ENCODE data around the gene SLC26A11. TPM values are rescaled to one million over a fixed set of nuclear protein-coding genes. Genes with fewer than 3 reads are reported as not detected.

The SLC26A11 gene
- total and polyA plus RNA-seq, 2 of the 13 experiments (the other 11 are each of a cell fraction or from before 2014, with no cell fraction given), result 8.7 to 13.2 TPM

- TF ChIP-seq HOXD1 (CRISPR knock-in tag; IDR thresholded peaks at IDR 0.05) (peak; percentile 33; the same call in 1 of the 2 replicates), ZNF432 (CRISPR knock-in tag; IDR thresholded peaks at IDR 0.05; ENCODE audit: borderline replicate concordance) (no peak), BHLHE40 (IDR thresholded peaks at IDR 0.05; ENCODE audit: low read length) (no peak), POLR2G (IDR thresholded peaks at IDR 0.05; ENCODE audit: low read depth, low read length) (no peak), MTA3 (CRISPR knock-in tag; IDR thresholded peaks at IDR 0.05) (no peak), PHF20 (CRISPR knock-in tag; IDR thresholded peaks at IDR 0.05) (no peak), ZNF878 (CRISPR knock-in tag; IDR thresholded peaks at IDR 0.05) (no peak), ZNF484 (CRISPR knock-in tag; IDR thresholded peaks at IDR 0.05; ENCODE audit: borderline replicate concordance, low read depth) (no peak), KDM2A (CRISPR knock-in tag; IDR thresholded peaks at IDR 0.05; ENCODE audit: borderline replicate concordance, low read depth) (peak; percentile 47; the same call in 1 of the 2 replicates), NR2F6 (IDR thresholded peaks at IDR 0.05) (peak; percentile 72; the same call in 1 of the 2 replicates), NR2F6 (CRISPR knock-in tag; IDR thresholded peaks at IDR 0.05) (peak; percentile 88), KLF9 (CRISPR knock-in tag; IDR thresholded peaks at IDR 0.05; ENCODE audit: low read depth) (no peak), RORA (CRISPR knock-in tag; IDR thresholded peaks at IDR 0.05) (no peak), CCDC6 (CRISPR knock-in tag; IDR thresholded peaks at IDR 0.05) (no peak), KLF6 (CRISPR knock-in tag; IDR thresholded peaks at IDR 0.05) (no peak), ZNF800 (CRISPR knock-in tag; IDR thresholded peaks at IDR 0.05) (no peak), CREB1 (IDR thresholded peaks at IDR 0.05) (no peak), CREB1 (CRISPR knock-in tag; IDR thresholded peaks at IDR 0.05) (no peak), MEIS1 (CRISPR knock-in tag; IDR thresholded peaks at IDR 0.05; ENCODE audit: borderline replicate concordance) (0 out of 2 replicates have a peak, but pooled peaks have one; percentile 48), EHMT2 (IDR thresholded peaks at IDR 0.05; ENCODE audit: borderline replicate concordance, low read depth, low read length) (no peak), ATF2 (CRISPR knock-in tag; IDR thresholded peaks at IDR 0.05) (no peak), NONO (IDR thresholded peaks at IDR 0.05) (no peak), NONO (CRISPR knock-in tag; conservative IDR thresholded peaks at IDR 0.05) (peak; percentile 50; the same call in 1 of the 2 replicates), ZNF709 (CRISPR knock-in tag; IDR thresholded peaks at IDR 0.05) (no peak; the same call in 1 of the 2 replicates), POLR2AphosphoS5 (IDR thresholded peaks at IDR 0.05; ENCODE audit: low read depth, low read length) (no peak), ZBTB10 (CRISPR knock-in tag; IDR thresholded peaks at IDR 0.05; ENCODE audit: borderline replicate concordance) (no peak), PRMT3 (CRISPR knock-in tag; IDR thresholded peaks at IDR 0.05; ENCODE audit: borderline replicate concordance, low read depth) (no peak)
These were observed 24.3 kb upstream of the SLC26A11 start (continued) for GRCh38 chr17:80195671-80196529.

All from HepG2 (cell line).